Inflammatory macrophage (primary cell): ENCODE data around the gene TAF6.

ENCODE experiments used
- DNase-seq, 2 donors: peaks; one replicate each; pipeline ENCODE4 v3.0.0-alpha.2; 2020 to 2022

Gene TAF6

GRCh38 chr7:100064162-100064561 lies 55.0 kb downstream of the TAF6 start:
- DNase-seq = no peak

DNA sequence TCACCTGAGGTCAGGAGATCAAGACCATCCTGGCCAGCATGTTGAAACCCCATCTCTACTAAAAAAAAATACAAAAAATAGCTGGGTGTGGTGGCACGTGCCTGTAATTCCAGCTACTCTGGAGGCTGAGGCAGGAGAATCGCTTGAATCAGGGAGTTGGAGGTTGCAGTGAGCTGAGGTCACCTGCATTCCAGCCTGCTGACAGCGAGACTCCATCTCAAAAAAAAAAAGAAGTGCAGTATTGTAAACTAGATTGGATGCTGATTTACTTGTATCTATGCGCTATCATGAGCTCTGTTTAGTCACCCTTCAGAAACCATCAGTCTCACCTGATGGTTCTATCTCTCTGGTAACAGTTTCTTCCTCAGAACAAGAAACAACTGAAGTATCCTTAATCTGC lies 55.8 kb downstream of the TAF6 start:
- DNase-seq = no peak

DNA sequence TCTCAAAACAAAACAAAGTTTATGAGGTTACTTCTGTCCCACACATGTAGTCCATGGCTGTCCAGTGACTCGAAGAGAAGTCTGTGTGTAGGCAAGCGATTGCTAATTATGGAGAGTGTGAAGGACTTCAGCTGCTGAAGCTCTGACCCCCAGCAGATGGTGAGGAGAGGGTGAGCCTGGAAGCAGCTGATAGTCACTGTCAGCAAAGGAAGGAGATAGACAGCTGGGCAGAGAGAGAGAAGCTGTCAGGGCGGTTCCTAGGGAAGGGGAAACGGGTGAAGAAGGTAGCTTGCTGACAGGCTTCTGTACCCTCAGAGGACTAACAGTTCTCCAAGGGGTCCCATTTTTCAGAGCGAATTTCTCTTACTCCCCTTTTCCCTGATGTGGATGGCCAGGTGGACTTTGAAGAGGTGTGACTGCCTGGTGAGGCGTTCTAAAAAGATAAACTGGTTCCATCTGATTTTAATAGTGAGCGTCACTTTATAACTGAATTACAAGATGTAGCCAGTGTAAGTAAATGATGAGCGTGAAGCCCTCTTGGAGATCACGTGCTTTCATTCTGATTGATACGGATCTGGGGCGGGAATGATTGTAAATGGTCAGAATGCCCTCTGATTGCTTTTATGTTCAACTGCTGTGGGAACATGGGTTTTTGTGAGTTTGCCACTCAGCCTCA lies 57.5 kb downstream of the TAF6 start:
- no peak for DNase-seq

GRCh38 chr7:100059251-100059739 lies 59.9 kb downstream of the TAF6 start:
- no peak for DNase-seq
